ENCODE data around the gene UCP3.

DNA sequence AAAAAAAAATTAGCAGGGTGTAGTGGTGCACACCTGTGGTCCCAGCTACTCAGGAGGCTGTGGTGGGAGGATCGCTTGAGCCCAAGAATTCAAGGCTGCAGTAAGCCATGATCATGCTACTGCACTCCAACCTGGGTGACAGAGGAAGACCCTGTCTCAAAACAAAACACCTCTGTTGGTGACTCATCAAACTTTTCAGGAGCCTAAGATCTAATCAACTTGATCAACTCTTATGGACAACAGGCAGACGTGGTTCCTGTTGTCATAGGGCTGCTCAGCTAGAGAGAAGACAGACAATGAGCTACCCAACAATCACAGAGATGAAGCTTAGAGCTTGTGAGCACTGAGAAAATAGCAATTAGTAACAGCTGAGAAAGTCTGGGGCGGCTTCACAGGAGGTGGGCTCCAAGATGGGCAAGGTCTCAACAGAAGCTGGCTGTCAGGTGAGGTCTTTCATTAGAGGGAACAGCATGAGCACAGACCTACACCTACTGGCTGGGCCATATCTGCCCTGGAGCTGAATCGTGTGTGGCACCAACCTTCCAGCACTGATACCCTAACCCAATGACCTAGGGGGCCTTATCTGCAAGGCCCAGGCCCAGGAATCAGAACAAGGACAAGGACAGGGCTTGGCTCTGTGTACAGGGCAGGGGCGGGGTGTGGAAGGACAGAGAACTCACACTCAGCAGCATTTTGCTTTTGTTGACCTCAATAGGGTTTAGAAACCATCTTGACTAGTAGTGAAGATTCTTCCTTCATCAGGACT, 7.2 kb upstream of the UCP3 start:
- no peak for TF ChIP-seq EZH2 (IDR thresholded peaks at IDR 0.05; ENCODE audit: insufficient read depth, low read length)
- TF ChIP-seq, protein P1, sequence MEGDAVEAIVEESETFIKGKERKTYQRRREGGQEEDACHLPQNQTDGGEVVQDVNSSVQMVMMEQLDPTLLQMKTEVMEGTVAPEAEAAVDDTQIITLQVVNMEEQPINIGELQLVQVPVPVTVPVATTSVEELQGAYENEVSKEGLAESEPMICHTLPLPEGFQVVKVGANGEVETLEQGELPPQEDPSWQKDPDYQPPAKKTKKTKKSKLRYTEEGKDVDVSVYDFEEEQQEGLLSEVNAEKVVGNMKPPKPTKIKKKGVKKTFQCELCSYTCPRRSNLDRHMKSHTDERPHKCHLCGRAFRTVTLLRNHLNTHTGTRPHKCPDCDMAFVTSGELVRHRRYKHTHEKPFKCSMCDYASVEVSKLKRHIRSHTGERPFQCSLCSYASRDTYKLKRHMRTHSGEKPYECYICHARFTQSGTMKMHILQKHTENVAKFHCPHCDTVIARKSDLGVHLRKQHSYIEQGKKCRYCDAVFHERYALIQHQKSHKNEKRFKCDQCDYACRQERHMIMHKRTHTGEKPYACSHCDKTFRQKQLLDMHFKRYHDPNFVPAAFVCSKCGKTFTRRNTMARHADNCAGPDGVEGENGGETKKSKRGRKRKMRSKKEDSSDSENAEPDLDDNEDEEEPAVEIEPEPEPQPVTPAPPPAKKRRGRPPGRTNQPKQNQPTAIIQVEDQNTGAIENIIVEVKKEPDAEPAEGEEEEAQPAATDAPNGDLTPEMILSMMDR (IDR thresholded peaks at IDR 0.05; ENCODE audit: insufficient read depth, low read depth, low read length): no peak
